HEK293 (cell line): ENCODE results near the gene SLC37A2.

Source experiments
- CTCF ChIA-PET: fragments of 350-600 bp; formaldehyde crosslinking; extraction: SDS; loops from one replicate; lab custom pipeline; 2021; ENCODE audit warnings: antibody characterized with exemption; lab: Yijun Ruan, JAX
- POLR2A ChIA-PET: fragments of 300-600 bp; formaldehyde crosslinking; extraction: SDS; loops from one replicate; lab custom pipeline; 2020; ENCODE audit warnings: antibody characterized with exemption, inconsistent platforms; lab: Yijun Ruan, JAX
- H3K27ac ChIP-seq: fragments of 200-500 bp; sonication (Bioruptor generic); 2 replicates; pipeline ENCODE4 v1.5.1; 2014; ENCODE audit warnings: low read depth, low read length, control low read depth, inconsistent platforms; ENCODE audit errors: extremely low read depth
- H3K36me3 ChIP-seq, 2 experiments: fragments of 200-500 bp in 1 of 2; sonication (Bioruptor generic) in 1 of 2; 1 replicate in 1 of 2; 2 replicates in 1 of 2; pipeline ENCODE4 v1.5.1; 2014 to 2017; ENCODE audit warnings: inconsistent platforms in 2 of 2, low read length in 2 of 2; ENCODE audit not compliant: control insufficient read depth in 2 of 2, insufficient read depth in 1 of 2
- H3K4me1 ChIP-seq: fragments of 200-500 bp; sonication (Bioruptor generic); 2 replicates; pipeline ENCODE4 v1.5.1; 2014; ENCODE audit warnings: mild to moderate bottlenecking, low read length, inconsistent platforms; ENCODE audit not compliant: control insufficient read depth, insufficient read depth
- H3K4me3 ChIP-seq: 2 replicates; pipeline ENCODE4 v1.5.1; 2011; ENCODE audit warnings: low read depth, mild to moderate bottlenecking, control low read depth, low read length, moderate library complexity
- H3K9me3 ChIP-seq: fragments of 200-500 bp; sonication (Bioruptor generic); 2 replicates; pipeline ENCODE4 v1.5.1; 2014; ENCODE audit warnings: low read depth, low read length, inconsistent platforms; ENCODE audit not compliant: control insufficient read depth, insufficient read depth
- BCL6B ChIP-seq: fragments of 450-650 bp; formaldehyde crosslinking; IDR thresholded peaks from 2 replicates; pipeline ENCODE4 v1.5.1; 2017; ENCODE audit warnings: missing biosample characterization, missing genetic modification characterization
- GFI1B ChIP-seq: fragments of 450-650 bp; formaldehyde crosslinking; IDR thresholded peaks from 2 replicates; pipeline ENCODE4 v1.5.1; 2016; ENCODE audit warnings: missing biosample characterization, missing genetic modification characterization
- GLIS1 ChIP-seq: fragments of 450-650 bp; formaldehyde crosslinking; IDR thresholded peaks from 2 replicates; pipeline ENCODE4 v1.5.1; 2016; ENCODE audit warnings: missing biosample characterization, missing genetic modification characterization
- GLIS2 ChIP-seq: fragments of 450-650 bp; formaldehyde crosslinking; IDR thresholded peaks from 2 replicates; pipeline ENCODE4 v1.5.1; 2016; ENCODE audit warnings: missing biosample characterization, missing genetic modification characterization
- HOXA7 ChIP-seq: sonication (generic); formaldehyde crosslinking; IDR thresholded peaks from 2 replicates; pipeline ENCODE4 v1.8.1; 2022; ENCODE audit warnings: missing genetic modification reagents, borderline replicate concordance
- HOXD13 ChIP-seq: sonication (generic); formaldehyde crosslinking; IDR thresholded peaks from 2 replicates; pipeline ENCODE4 v1.8.0; 2022; ENCODE audit warnings: missing genetic modification reagents, borderline replicate concordance
- KLF8 ChIP-seq: fragments of 450-650 bp; formaldehyde crosslinking; IDR thresholded peaks from 2 replicates; pipeline ENCODE4 v1.5.1; 2016; ENCODE audit warnings: missing biosample characterization, missing genetic modification characterization
- SP7 ChIP-seq: fragments of 450-650 bp; formaldehyde crosslinking; IDR thresholded peaks from 2 replicates; pipeline ENCODE4 v1.5.1; 2016; ENCODE audit warnings: missing biosample characterization, missing genetic modification characterization
- ZBTB8A ChIP-seq: fragments of 450-650 bp; formaldehyde crosslinking; IDR thresholded peaks from 2 replicates; pipeline ENCODE4 v1.5.1; 2016; ENCODE audit warnings: missing biosample characterization, missing genetic modification characterization
- ZFP69B ChIP-seq: fragments of 450-650 bp; formaldehyde crosslinking; IDR thresholded peaks from 2 replicates; pipeline ENCODE4 v1.5.1; 2016; ENCODE audit warnings: missing biosample characterization, missing genetic modification characterization
- ZNF114 ChIP-seq: fragments of 450-650 bp; formaldehyde crosslinking; IDR thresholded peaks from 2 replicates; pipeline ENCODE4 v1.5.0; 2017; ENCODE audit warnings: missing biosample characterization, missing genetic modification characterization
- ZNF132 ChIP-seq: fragments of 450-650 bp; formaldehyde crosslinking; IDR thresholded peaks from 2 replicates; pipeline ENCODE4 v1.5.1; 2017; ENCODE audit warnings: missing biosample characterization, missing genetic modification characterization, borderline replicate concordance
- ZNF169 ChIP-seq: fragments of 450-650 bp; formaldehyde crosslinking; IDR thresholded peaks from 2 replicates; pipeline ENCODE4 v1.5.1; 2016; ENCODE audit warnings: missing biosample characterization, missing genetic modification characterization
- ZNF174 ChIP-seq: fragments of 450-650 bp; formaldehyde crosslinking; IDR thresholded peaks from 2 replicates; pipeline ENCODE4 v1.5.0; 2017; ENCODE audit warnings: missing biosample characterization, mild to moderate bottlenecking, missing genetic modification characterization
- ZNF239 ChIP-seq: fragments of 450-650 bp; formaldehyde crosslinking; IDR thresholded peaks from 2 replicates; pipeline ENCODE4 v1.5.1; 2016; ENCODE audit warnings: missing biosample characterization, missing genetic modification characterization
- ZNF280D ChIP-seq: fragments of 450-650 bp; formaldehyde crosslinking; IDR thresholded peaks from 2 replicates; pipeline ENCODE4 v1.5.1; 2016; ENCODE audit warnings: missing biosample characterization, missing genetic modification characterization
- ZNF366 ChIP-seq: fragments of 450-650 bp; formaldehyde crosslinking; conservative IDR thresholded peaks from 2 replicates; pipeline ENCODE4 v1.5.1; 2016; ENCODE audit warnings: missing biosample characterization, missing genetic modification characterization
- ZNF37A ChIP-seq: fragments of 450-650 bp; IDR thresholded peaks from 2 replicates; pipeline ENCODE4 v1.5.1; 2018; ENCODE audit warnings: missing biosample characterization, missing genetic modification characterization
- ZNF433 ChIP-seq: fragments of 450-650 bp; formaldehyde crosslinking; IDR thresholded peaks from 2 replicates; pipeline ENCODE4 v1.5.1; 2016; ENCODE audit warnings: missing biosample characterization, missing genetic modification characterization, low read depth
- ZNF624 ChIP-seq: fragments of 450-650 bp; formaldehyde crosslinking; IDR thresholded peaks from 2 replicates; pipeline ENCODE4 v1.5.1; 2017; ENCODE audit warnings: missing biosample characterization, missing genetic modification characterization
- ZNF707 ChIP-seq: fragments of 450-650 bp; formaldehyde crosslinking; IDR thresholded peaks from 2 replicates; pipeline ENCODE4 v1.5.1; 2016; ENCODE audit warnings: missing biosample characterization, missing genetic modification characterization
- ZNF768 ChIP-seq: fragments of 450-650 bp; formaldehyde crosslinking; IDR thresholded peaks from 2 replicates; pipeline ENCODE4 v1.5.1; 2018; ENCODE audit warnings: missing biosample characterization, mild to moderate bottlenecking, missing genetic modification characterization
- ZNF776 ChIP-seq: fragments of 450-650 bp; formaldehyde crosslinking; IDR thresholded peaks from 2 replicates; pipeline ENCODE4 v1.5.0; 2017; ENCODE audit warnings: missing biosample characterization, missing genetic modification characterization, borderline replicate concordance
- ZSCAN16 ChIP-seq: fragments of 450-650 bp; formaldehyde crosslinking; IDR thresholded peaks from 2 replicates; pipeline ENCODE4 v1.5.1; 2016; ENCODE audit warnings: missing biosample characterization, missing genetic modification characterization
- ZSCAN30 ChIP-seq: fragments of 450-650 bp; IDR thresholded peaks from 2 replicates; pipeline ENCODE4 v1.5.1; 2018; ENCODE audit warnings: missing biosample characterization, mild to moderate bottlenecking, missing genetic modification characterization, moderate library complexity
- TF ChIP-seq, protein P1 (sequence below): fragments of 450-650 bp; formaldehyde crosslinking; IDR thresholded peaks from 2 replicates; pipeline ENCODE4 v1.5.1; 2017; ENCODE audit warnings: missing biosample characterization, missing genetic modification characterization
- TF ChIP-seq, protein P2 (sequence below): fragments of 450-650 bp; formaldehyde crosslinking; IDR thresholded peaks from 2 replicates; pipeline ENCODE4 v1.5.1; 2016; ENCODE audit warnings: missing biosample characterization, missing genetic modification characterization
- TF ChIP-seq, protein P3 (sequence below): fragments of 450-650 bp; formaldehyde crosslinking; IDR thresholded peaks from 2 replicates; pipeline ENCODE4 v1.5.1; 2016; ENCODE audit warnings: missing biosample characterization, missing genetic modification characterization
- TF ChIP-seq, protein P4 (sequence below): fragments of 450-650 bp; formaldehyde crosslinking; IDR thresholded peaks from 2 replicates; pipeline ENCODE4 v1.5.1; 2016; ENCODE audit warnings: missing biosample characterization, missing genetic modification characterization

The SLC37A2 gene

GRCh38 chr11:125092669-125093068 lies 29.6 kb downstream of the SLC37A2 start:
- ChIA-PET CTCF (interaction anchor here (1.1 to 6.5 kb wide), 6 partner anchors 13 to 337 kb away, joined by 3 to 83 read pairs (median 53); no protein-coding TSS in a partner anchor), POLR2A (no interaction called here)
- no peak for TF ChIP-seq ZFP69B (tag by site-specific recombination)
- TF ChIP-seq ZSCAN30: no peak
- TF ChIP-seq HOXD13 (CRISPR knock-in tag): no peak
- no peak for TF ChIP-seq ZNF114 (tag by site-specific recombination)
- TF ChIP-seq ZNF280D: no peak
- TF ChIP-seq, protein P1, sequence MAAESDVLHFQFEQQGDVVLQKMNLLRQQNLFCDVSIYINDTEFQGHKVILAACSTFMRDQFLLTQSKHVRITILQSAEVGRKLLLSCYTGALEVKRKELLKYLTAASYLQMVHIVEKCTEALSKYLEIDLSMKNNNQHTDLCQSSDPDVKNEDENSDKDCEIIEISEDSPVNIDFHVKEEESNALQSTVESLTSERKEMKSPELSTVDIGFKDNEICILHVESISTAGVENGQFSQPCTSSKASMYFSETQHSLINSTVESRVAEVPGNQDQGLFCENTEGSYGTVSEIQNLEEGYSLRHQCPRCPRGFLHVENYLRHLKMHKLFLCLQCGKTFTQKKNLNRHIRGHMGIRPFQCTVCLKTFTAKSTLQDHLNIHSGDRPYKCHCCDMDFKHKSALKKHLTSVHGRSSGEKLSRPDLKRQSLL (tag by site-specific recombination): no peak
- no peak for TF ChIP-seq KLF8 (tag by site-specific recombination)
- TF ChIP-seq, protein P2, sequence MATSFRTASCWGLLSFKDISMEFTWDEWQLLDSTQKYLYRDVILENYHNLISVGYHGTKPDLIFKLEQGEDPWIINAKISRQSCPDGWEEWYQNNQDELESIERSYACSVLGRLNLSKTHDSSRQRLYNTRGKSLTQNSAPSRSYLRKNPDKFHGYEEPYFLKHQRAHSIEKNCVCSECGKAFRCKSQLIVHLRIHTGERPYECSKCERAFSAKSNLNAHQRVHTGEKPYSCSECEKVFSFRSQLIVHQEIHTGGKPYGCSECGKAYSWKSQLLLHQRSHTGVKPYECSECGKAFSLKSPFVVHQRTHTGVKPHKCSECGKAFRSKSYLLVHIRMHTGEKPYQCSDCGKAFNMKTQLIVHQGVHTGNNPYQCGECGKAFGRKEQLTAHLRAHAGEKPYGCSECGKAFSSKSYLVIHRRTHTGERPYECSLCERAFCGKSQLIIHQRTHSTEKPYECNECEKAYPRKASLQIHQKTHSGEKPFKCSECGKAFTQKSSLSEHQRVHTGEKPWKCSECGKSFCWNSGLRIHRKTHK (tag by site-specific recombination): no peak
- no peak for TF ChIP-seq ZNF239
- TF ChIP-seq ZNF169: no peak
- TF ChIP-seq HOXA7 (CRISPR knock-in tag): no peak
- no peak for TF ChIP-seq GLIS1 (tag by site-specific recombination)
- no peak for TF ChIP-seq ZNF37A
- TF ChIP-seq ZNF174 (tag by site-specific recombination): no peak
- TF ChIP-seq, protein P3, sequence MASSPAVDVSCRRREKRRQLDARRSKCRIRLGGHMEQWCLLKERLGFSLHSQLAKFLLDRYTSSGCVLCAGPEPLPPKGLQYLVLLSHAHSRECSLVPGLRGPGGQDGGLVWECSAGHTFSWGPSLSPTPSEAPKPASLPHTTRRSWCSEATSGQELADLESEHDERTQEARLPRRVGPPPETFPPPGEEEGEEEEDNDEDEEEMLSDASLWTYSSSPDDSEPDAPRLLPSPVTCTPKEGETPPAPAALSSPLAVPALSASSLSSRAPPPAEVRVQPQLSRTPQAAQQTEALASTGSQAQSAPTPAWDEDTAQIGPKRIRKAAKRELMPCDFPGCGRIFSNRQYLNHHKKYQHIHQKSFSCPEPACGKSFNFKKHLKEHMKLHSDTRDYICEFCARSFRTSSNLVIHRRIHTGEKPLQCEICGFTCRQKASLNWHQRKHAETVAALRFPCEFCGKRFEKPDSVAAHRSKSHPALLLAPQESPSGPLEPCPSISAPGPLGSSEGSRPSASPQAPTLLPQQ (tag by site-specific recombination): no peak

DNA sequence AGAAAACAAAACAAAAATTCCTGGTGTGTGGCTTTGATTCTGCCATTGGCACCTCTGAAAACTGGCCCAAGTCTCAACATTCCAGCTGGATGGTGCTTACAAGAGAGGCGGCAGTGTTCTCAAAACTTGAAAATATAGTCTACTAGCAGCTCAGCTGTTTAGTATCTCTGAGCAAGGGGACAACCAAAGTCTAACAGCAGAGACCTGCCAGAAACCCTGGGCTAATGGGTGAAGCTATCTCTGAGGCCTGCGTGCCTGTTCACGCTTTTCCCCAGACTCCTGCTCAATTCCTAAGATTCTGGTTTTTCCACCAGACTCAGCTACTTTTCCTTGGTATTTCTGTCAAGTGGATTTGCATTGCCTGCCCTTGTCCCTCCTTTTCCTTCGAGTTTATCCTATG lies 30.4 kb downstream of the SLC37A2 start:
- H3K27ac ChIP-seq: no peak overlapping the region
- ChIA-PET POLR2A (no interaction called here), CTCF (interaction anchor here (0.6 to 6.5 kb wide), 7 partner anchors 49 to 788 kb away, joined by 3 to 83 read pairs (median 46); no protein-coding TSS in a partner anchor)
- H3K4me3 ChIP-seq: no peak overlapping the region
- H3K4me1 ChIP-seq: no peaks in the 10 kb centered on the region
- H3K9me3 ChIP-seq: no peaks in the 10 kb centered on the region
- H3K36me3 ChIP-seq: peaks cover 0 to 25% of the 10 kb centered on the region in 2 experiments; a peak in 1 of 3 replicates
- TF ChIP-seq ZBTB8A (tag by site-specific recombination) (no peak), BCL6B (no peak), ZNF366 (tag by site-specific recombination) (no peak), ZNF433 (tag by site-specific recombination) (no peak), ZNF624 (tag by site-specific recombination) (no peak), SP7 (no peak), ZNF776 (no peak), GLIS2 (tag by site-specific recombination) (no peak), GFI1B (no peak), ZNF707 (tag by site-specific recombination) (no peak), ZNF768 (tag by site-specific recombination) (no peak), ZNF132 (tag by site-specific recombination) (no peak), ZSCAN16 (tag by site-specific recombination) (no peak)
- TF ChIP-seq, protein P4, sequence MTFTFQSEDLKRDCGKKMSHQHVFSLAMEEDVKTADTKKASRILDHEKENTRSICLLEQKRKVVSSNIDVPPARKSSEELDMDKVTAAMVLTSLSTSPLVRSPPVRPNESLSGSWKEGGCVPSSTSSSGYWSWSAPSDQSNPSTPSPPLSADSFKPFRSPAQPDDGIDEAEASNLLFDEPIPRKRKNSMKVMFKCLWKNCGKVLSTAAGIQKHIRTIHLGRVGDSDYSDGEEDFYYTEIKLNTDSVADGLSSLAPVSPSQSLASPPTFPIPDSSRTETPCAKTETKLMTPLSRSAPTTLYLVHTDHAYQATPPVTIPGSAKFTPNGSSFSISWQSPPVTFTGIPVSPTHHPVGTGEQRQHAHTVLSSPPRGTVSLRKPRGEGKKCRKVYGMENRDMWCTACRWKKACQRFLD (tag by site-specific recombination): no peak

More at GRCh38 chr11:125092669-125093068, 29.6 kb downstream of the SLC37A2 start:
- no peak overlapping the region for H3K4me3 ChIP-seq
- no peak overlapping the region for H3K27ac ChIP-seq
- H3K36me3 ChIP-seq: peaks cover 0 to 18% of the 10 kb centered on the region in 2 experiments; a peak in 1 of 3 replicates
- no peaks in the 10 kb centered on the region for H3K4me1 ChIP-seq
- H3K9me3 ChIP-seq: no peaks in the 10 kb centered on the region
